ENCODE results near the gene BUB1B. TPM values are rescaled to one million over a fixed set of nuclear protein-coding genes. Genes with fewer than 3 reads are reported as not detected.

The BUB1B gene
- total RNA-seq, 1 donor, result 2.2 TPM

- peaks cover 33% of the 10 kb centered on the region for H3K27me3 ChIP-seq (ENCODE audit: insufficient read depth, low read length)
These were observed 87.3 kb downstream of the BUB1B start for GRCh38 chr15:40248006-40248783.

GRCh38 chr15:40249477-40250303 is 88.8 kb downstream of the BUB1B start:
- H4K20me1 ChIP-seq (ENCODE audit: insufficient read depth, low read length), result no peaks in the 10 kb centered on the region
- DNase-seq (ENCODE audit: insufficient read length, low spot score, missing footprints), result peak; percentile 94
- H3K27me3 ChIP-seq (ENCODE audit: insufficient read depth, low read length), result peaks cover 48% of the 10 kb centered on the region
- no peak for TF ChIP-seq CTCF (IDR thresholded peaks at IDR 0.05; ENCODE audit: extremely low read depth, low read depth, low read length)
- H3K9me3 ChIP-seq (ENCODE audit: low read depth, low read length), result no peaks in the 10 kb centered on the region
- H3K36me3 ChIP-seq (ENCODE audit: insufficient read depth, low read length), result no peaks in the 10 kb centered on the region
- no peak overlapping the region for H3K27ac ChIP-seq (ENCODE audit: low read depth, low read length)
- no peak overlapping the region for H3K4me3 ChIP-seq (ENCODE audit: insufficient read depth, low read length)
- no peak overlapping the region for H2AFZ ChIP-seq (ENCODE audit: low read length)
- no peaks in the 10 kb centered on the region for H3K79me2 ChIP-seq (ENCODE audit: insufficient read depth, low read length)
- H3K4me2 ChIP-seq (ENCODE audit: insufficient read depth, low read length), result no peak overlapping the region
- H3K4me1 ChIP-seq (ENCODE audit: insufficient read depth, low read length), result peaks cover 4% of the 10 kb centered on the region

More at GRCh38 chr15:40248006-40248783, 87.3 kb downstream of the BUB1B start:
- Histone ChIP-seq H3K27ac (ENCODE audit: low read depth, low read length) (no peak overlapping the region), H3K9me3 (ENCODE audit: low read depth, low read length) (no peaks in the 10 kb centered on the region), H3K36me3 (ENCODE audit: insufficient read depth, low read length) (no peaks in the 10 kb centered on the region), H3K4me2 (ENCODE audit: insufficient read depth, low read length) (no peak overlapping the region), H4K20me1 (ENCODE audit: insufficient read depth, low read length) (no peaks in the 10 kb centered on the region), H3K4me3 (ENCODE audit: insufficient read depth, low read length) (no peak overlapping the region), H2AFZ (ENCODE audit: low read length) (no peak overlapping the region), H3K4me1 (ENCODE audit: insufficient read depth, low read length) (peaks cover 4% of the 10 kb centered on the region), H3K79me2 (ENCODE audit: insufficient read depth, low read length) (no peaks in the 10 kb centered on the region)
- DNase-seq (ENCODE audit: insufficient read length, low spot score, missing footprints), result peak; percentile 76
- no peak for TF ChIP-seq CTCF (IDR thresholded peaks at IDR 0.05; ENCODE audit: extremely low read depth, low read depth, low read length)

GRCh38 chr15:40250304-40250656 is 89.4 kb downstream of the BUB1B start:
- no peak for TF ChIP-seq CTCF (IDR thresholded peaks at IDR 0.05; ENCODE audit: extremely low read depth, low read depth, low read length)
- H3K4me3 ChIP-seq (ENCODE audit: insufficient read depth, low read length), result no peak overlapping the region
- no peaks in the 10 kb centered on the region for H3K9me3 ChIP-seq (ENCODE audit: low read depth, low read length)
- H3K79me2 ChIP-seq (ENCODE audit: insufficient read depth, low read length), result no peaks in the 10 kb centered on the region
- DNase-seq (ENCODE audit: insufficient read length, low spot score, missing footprints), result no peak
- H3K27ac ChIP-seq (ENCODE audit: low read depth, low read length), result no peak overlapping the region
- peaks cover 51% of the 10 kb centered on the region for H3K27me3 ChIP-seq (ENCODE audit: insufficient read depth, low read length)
- no peak overlapping the region for H2AFZ ChIP-seq (ENCODE audit: low read length)
- no peaks in the 10 kb centered on the region for H4K20me1 ChIP-seq (ENCODE audit: insufficient read depth, low read length)
- no peak overlapping the region for H3K4me2 ChIP-seq (ENCODE audit: insufficient read depth, low read length)
- H3K36me3 ChIP-seq (ENCODE audit: insufficient read depth, low read length), result no peaks in the 10 kb centered on the region
- peaks cover 4% of the 10 kb centered on the region for H3K4me1 ChIP-seq (ENCODE audit: insufficient read depth, low read length)

All from osteoblast (primary cell).